ENCODE measurements around the gene FBXW9. TPM values are rescaled to one million over a fixed set of nuclear protein-coding genes. Genes with fewer than 3 reads are reported as not detected.
"Not testable (repeated sequence)": the region's sequence is repeated elsewhere in the genome, so short reads cannot be mapped to it uniquely, and the experiment has no call there.

The FBXW9 gene
- total RNA-seq, 1 experiment from 2014 or later = 15.4 TPM

GRCh38 chr19:12646551-12646950, 49.9 kb downstream of the FBXW9 start:
- no peak for DNase-seq (ENCODE audit: low spot score)
- BruUV-seq (replicated peaks) = no TSS peak

GRCh38 chr19:12643716-12644115, 52.7 kb downstream of the FBXW9 start:
- intact Hi-C loops (cut with micrococcal nuclease; ENCODE audit: unreplicated experiment) = loop anchor here (10.0 kb wide), 1 partner anchor 759 kb away; the partner anchor contains the start of gene ZNF69
- H3K36me3 ChIP-seq (ENCODE audit: insufficient read depth, low read length, poor library complexity, severe bottlenecking); H3K9me3 ChIP-seq (ENCODE audit: low read depth, low read length, poor library complexity, severe bottlenecking); H3K27me3 ChIP-seq (replicated peaks; ENCODE audit: insufficient read depth, low read depth, low read length, poor library complexity); BruUV-seq (replicated peaks); H3K27ac ChIP-seq (ENCODE audit: low read depth, low read length, poor library complexity, severe bottlenecking); H3K4me3 ChIP-seq (ENCODE audit: low read depth, low read length, poor library complexity, severe bottlenecking); POLR2A ChIA-PET (ENCODE audit: low non-redundant PET); DNase-seq (ENCODE audit: low spot score); CTCF ChIA-PET; H3K4me1 ChIP-seq (ENCODE audit: insufficient read depth, low read length, poor library complexity, severe bottlenecking): not testable (repeated sequence)

More at GRCh38 chr19:12646551-12646950, 49.9 kb downstream of the FBXW9 start:
- intact Hi-C loops (cut with micrococcal nuclease; ENCODE audit: unreplicated experiment) = loop anchor here (10.0 kb wide), 1 partner anchor 762 kb away; the partner anchor contains the start of gene ZNF69
- POLR2A ChIA-PET (ENCODE audit: low non-redundant PET) = no interaction called here
- H3K4me1 ChIP-seq (ENCODE audit: insufficient read depth, low read length, poor library complexity, severe bottlenecking) = no peaks in the 10 kb centered on the region
- H3K4me3 ChIP-seq (ENCODE audit: low read depth, low read length, poor library complexity, severe bottlenecking) = no peak overlapping the region
- no peaks in the 10 kb centered on the region for H3K27me3 ChIP-seq (replicated peaks; ENCODE audit: insufficient read depth, low read depth, low read length, poor library complexity)
- H3K27ac ChIP-seq (ENCODE audit: low read depth, low read length, poor library complexity, severe bottlenecking) = no peak overlapping the region
- CTCF ChIA-PET = no interaction called here
- TF ChIP-seq, protein P1, sequence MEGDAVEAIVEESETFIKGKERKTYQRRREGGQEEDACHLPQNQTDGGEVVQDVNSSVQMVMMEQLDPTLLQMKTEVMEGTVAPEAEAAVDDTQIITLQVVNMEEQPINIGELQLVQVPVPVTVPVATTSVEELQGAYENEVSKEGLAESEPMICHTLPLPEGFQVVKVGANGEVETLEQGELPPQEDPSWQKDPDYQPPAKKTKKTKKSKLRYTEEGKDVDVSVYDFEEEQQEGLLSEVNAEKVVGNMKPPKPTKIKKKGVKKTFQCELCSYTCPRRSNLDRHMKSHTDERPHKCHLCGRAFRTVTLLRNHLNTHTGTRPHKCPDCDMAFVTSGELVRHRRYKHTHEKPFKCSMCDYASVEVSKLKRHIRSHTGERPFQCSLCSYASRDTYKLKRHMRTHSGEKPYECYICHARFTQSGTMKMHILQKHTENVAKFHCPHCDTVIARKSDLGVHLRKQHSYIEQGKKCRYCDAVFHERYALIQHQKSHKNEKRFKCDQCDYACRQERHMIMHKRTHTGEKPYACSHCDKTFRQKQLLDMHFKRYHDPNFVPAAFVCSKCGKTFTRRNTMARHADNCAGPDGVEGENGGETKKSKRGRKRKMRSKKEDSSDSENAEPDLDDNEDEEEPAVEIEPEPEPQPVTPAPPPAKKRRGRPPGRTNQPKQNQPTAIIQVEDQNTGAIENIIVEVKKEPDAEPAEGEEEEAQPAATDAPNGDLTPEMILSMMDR (conservative IDR thresholded peaks at IDR 0.05; ENCODE audit: low read depth, low read length) = no peak
- no peak for TF ChIP-seq EZH2 (IDR thresholded peaks at IDR 0.05; ENCODE audit: borderline replicate concordance, low read depth, low read length, poor library complexity, severe bottlenecking)
- no peaks in the 10 kb centered on the region for H3K36me3 ChIP-seq (ENCODE audit: insufficient read depth, low read length, poor library complexity, severe bottlenecking)
- H3K9me3 ChIP-seq (ENCODE audit: low read depth, low read length, poor library complexity, severe bottlenecking) = no peaks in the 10 kb centered on the region

DNA sequence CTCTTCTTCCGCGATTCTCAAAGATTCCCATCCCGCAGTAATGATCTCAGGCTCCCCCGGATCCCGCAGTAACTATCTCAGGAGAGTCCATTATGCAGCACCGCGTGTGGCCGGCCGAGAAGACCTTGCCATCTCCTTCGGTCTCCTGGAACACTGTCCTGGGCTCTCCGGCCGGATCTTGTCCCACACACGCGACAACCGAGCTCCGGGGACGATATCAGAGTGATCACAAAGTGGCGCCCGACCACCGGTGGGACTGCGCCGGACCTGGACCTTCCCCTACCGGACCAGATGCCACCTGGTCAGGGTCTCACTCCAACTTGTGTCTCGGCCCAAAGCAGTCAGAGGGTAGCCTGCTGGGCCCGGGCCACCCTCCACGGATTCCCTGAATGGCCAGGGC, 53.9 kb downstream of the FBXW9 start:
- ChIA-PET POLR2A (ENCODE audit: low non-redundant PET) (no interaction called here), CTCF (interaction anchor here (0.6 kb wide), 1 partner anchor 229 kb away, joined by 3 read pairs; no protein-coding TSS in a partner anchor)
- no peaks in the 10 kb centered on the region for H3K4me1 ChIP-seq (ENCODE audit: insufficient read depth, low read length, poor library complexity, severe bottlenecking)
- TF ChIP-seq, protein P1 (conservative IDR thresholded peaks at IDR 0.05; ENCODE audit: low read depth, low read length) = no peak
- TF ChIP-seq EZH2 (IDR thresholded peaks at IDR 0.05; ENCODE audit: borderline replicate concordance, low read depth, low read length, poor library complexity, severe bottlenecking) = no peak
- H3K36me3 ChIP-seq (ENCODE audit: insufficient read depth, low read length, poor library complexity, severe bottlenecking) = no peaks in the 10 kb centered on the region
- no peaks in the 10 kb centered on the region for H3K9me3 ChIP-seq (ENCODE audit: low read depth, low read length, poor library complexity, severe bottlenecking)
- no peak overlapping the region for H3K27ac ChIP-seq (ENCODE audit: low read depth, low read length, poor library complexity, severe bottlenecking)
- BruUV-seq (replicated peaks) = no TSS peak
- no peak overlapping the region for H3K4me3 ChIP-seq (ENCODE audit: low read depth, low read length, poor library complexity, severe bottlenecking)
- no peak for DNase-seq (ENCODE audit: low spot score)
- intact Hi-C loops (cut with micrococcal nuclease; ENCODE audit: unreplicated experiment) = loop anchor here (10.0 kb wide), 1 partner anchor 758 kb away; the partner anchor contains the start of gene ZNF69
- no peaks in the 10 kb centered on the region for H3K27me3 ChIP-seq (replicated peaks; ENCODE audit: insufficient read depth, low read depth, low read length, poor library complexity)

DNA sequence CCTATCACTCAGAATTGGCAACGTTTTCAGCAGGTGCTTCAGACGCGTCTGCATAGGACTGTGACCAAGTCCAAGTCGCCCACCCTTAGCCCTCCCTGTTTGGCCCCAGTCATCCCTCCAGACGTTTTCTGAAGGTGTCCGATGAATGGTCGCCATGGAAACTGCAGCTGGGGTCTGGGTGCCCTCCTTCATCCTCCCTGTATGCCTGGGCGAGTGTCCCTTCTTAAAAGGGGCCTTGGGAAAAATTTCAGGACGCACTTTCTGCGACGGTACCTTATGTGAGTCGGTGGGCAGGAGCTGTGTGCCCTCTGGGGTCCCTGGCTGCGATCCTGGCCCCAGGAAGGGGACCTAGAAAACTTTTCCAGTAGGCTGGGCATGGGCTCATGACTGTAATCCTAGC, 55.0 kb downstream of the FBXW9 start:
- DNase-seq (ENCODE audit: low spot score) = no peak
- no TSS peak for BruUV-seq (replicated peaks)
- POLR2A ChIA-PET (ENCODE audit: low non-redundant PET) = interaction anchor here (0.6 kb wide), 1 partner anchor 11 kb away, joined by 7 read pairs; no protein-coding TSS in a partner anchor

More for the DNA sequence above, 55.0 kb downstream of the FBXW9 start:
- Histone ChIP-seq H3K4me3 (ENCODE audit: low read depth, low read length, poor library complexity, severe bottlenecking) (no peak overlapping the region), H3K27me3 (replicated peaks; ENCODE audit: insufficient read depth, low read depth, low read length, poor library complexity) (no peaks in the 10 kb centered on the region), H3K27ac (ENCODE audit: low read depth, low read length, poor library complexity, severe bottlenecking) (no peak overlapping the region), H3K4me1 (ENCODE audit: insufficient read depth, low read length, poor library complexity, severe bottlenecking) (no peaks in the 10 kb centered on the region), H3K36me3 (ENCODE audit: insufficient read depth, low read length, poor library complexity, severe bottlenecking) (no peaks in the 10 kb centered on the region), H3K9me3 (ENCODE audit: low read depth, low read length, poor library complexity, severe bottlenecking) (no peaks in the 10 kb centered on the region)
- TF ChIP-seq, protein P1 (conservative IDR thresholded peaks at IDR 0.05; ENCODE audit: low read depth, low read length) = no peak
- no peak for TF ChIP-seq EZH2 (IDR thresholded peaks at IDR 0.05; ENCODE audit: borderline replicate concordance, low read depth, low read length, poor library complexity, severe bottlenecking)
- CTCF ChIA-PET = no interaction called here
- intact Hi-C loops (cut with micrococcal nuclease; ENCODE audit: unreplicated experiment) = loop anchor here (10.0 kb wide), 1 partner anchor 757 kb away; the partner anchor contains the start of gene ZNF69
